HFFc6 (cell line): ENCODE results near the gene OPA1. TPM values are rescaled to one million over a fixed set of nuclear protein-coding genes. Genes with fewer than 3 reads are reported as not detected.

Experiments used
- DNase-seq: peaks from one replicate; pipeline ENCODE4 v3.0.0-alpha.2; 2018
- H3K27ac Mint-ChIP-seq: 2 replicates; pipeline ENCODE4 v1.8.0; 2020; ENCODE audit warnings: mild to moderate bottlenecking, mixed read lengths
- H3K27me3 Mint-ChIP-seq: 2 replicates; pipeline ENCODE4 v1.8.0; 2021; ENCODE audit warnings: mild to moderate bottlenecking, moderate library complexity, mixed read lengths; ENCODE audit not compliant: insufficient read depth
- H3K36me3 Mint-ChIP-seq: 2 replicates; pipeline ENCODE4 v1.8.0; 2021; ENCODE audit warnings: low read depth, mixed read lengths
- H3K4me1 Mint-ChIP-seq: 2 replicates; pipeline ENCODE4 v1.8.0; 2020; ENCODE audit warnings: low read depth, mixed read lengths
- H3K4me3 Mint-ChIP-seq: 2 replicates; pipeline ENCODE4 v1.8.0; 2020; ENCODE audit warnings: mild to moderate bottlenecking, moderate library complexity, mixed read lengths
- H3K9me3 Mint-ChIP-seq: 2 replicates; pipeline ENCODE4 v1.8.0; 2020; ENCODE audit warnings: mild to moderate bottlenecking, mixed read lengths
- total RNA-seq, 6 experiments: library from RNA; stranded (reverse); fragmentation: NEBNext Ultra II Directional; extraction: Animal tissue kit (Norgen Biotek cat#: 25700); gene quantifications; 2 replicates in 1 of 6; 3 replicates in 5 of 6; pipeline ENCODE4 v1.2.3, GENCODE V29; 2021
- TF ChIP-seq, protein P1 (sequence below): fragments of 200-600 bp; sonication (generic); IDR thresholded peaks from 2 replicates; pipeline ENCODE4 v1.5.0; 2021; ENCODE audit warnings: antibody characterized with exemption, mild to moderate bottlenecking

Gene OPA1
- total RNA-seq, 6 experiments from 2014 or later: 55.7 to 69.0 (median 64.9) TPM

DNA sequence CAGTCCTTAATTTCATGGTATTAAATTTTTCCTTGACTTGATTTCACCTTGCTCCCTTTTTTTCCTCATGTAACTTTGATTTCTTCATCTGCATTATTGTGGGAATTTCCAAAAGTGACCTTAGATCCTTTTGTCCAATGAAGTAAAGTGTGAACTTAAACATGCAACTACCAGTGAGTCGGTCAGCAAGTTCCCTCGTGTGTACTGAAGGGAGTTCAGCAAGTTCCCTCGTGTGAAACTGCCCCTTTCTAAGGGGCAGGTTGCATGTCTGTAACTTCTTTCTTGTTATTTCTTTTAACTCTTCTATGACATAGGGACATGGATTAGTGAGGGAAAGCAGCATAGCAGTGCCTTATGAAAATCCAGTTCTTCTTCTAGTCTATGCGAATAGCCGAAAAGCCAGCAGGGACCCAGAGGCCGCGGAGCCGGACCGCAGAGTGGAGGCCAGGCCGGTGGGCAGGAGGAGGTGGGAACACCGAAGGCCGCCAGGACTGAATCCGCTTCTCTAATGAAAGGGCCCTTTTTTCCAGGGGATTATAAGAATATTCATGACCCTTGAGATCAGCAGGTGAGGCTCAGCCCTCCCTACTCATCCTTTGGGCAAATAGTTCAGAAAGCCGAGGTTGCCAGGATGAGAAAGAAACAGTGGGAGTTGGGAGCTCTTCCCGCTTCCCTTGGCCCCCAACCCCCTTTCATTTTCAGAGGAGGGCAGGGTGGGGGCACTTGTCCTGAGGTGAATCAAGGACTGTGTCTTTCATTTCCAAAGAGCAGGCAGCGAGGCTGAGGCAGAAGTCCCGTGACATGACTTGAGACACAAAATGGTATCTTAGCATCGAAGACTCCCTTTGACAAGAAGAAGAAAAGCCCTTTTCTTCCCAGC lies 117.5 kb downstream of the OPA1 start:
- no peaks in the 10 kb centered on the region; the same call in 1 of the 2 replicates for H3K27me3 Mint-ChIP-seq
- peaks cover 23% of the 10 kb centered on the region for H3K9me3 Mint-ChIP-seq
- TF ChIP-seq, protein P1, sequence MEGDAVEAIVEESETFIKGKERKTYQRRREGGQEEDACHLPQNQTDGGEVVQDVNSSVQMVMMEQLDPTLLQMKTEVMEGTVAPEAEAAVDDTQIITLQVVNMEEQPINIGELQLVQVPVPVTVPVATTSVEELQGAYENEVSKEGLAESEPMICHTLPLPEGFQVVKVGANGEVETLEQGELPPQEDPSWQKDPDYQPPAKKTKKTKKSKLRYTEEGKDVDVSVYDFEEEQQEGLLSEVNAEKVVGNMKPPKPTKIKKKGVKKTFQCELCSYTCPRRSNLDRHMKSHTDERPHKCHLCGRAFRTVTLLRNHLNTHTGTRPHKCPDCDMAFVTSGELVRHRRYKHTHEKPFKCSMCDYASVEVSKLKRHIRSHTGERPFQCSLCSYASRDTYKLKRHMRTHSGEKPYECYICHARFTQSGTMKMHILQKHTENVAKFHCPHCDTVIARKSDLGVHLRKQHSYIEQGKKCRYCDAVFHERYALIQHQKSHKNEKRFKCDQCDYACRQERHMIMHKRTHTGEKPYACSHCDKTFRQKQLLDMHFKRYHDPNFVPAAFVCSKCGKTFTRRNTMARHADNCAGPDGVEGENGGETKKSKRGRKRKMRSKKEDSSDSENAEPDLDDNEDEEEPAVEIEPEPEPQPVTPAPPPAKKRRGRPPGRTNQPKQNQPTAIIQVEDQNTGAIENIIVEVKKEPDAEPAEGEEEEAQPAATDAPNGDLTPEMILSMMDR: no peak
- H3K4me3 Mint-ChIP-seq: no peak overlapping the region
- H3K27ac Mint-ChIP-seq: no peak overlapping the region
- H3K36me3 Mint-ChIP-seq: peaks cover 11% of the 10 kb centered on the region
- no peaks in the 10 kb centered on the region for H3K4me1 Mint-ChIP-seq
- DNase-seq: no peak

DNA sequence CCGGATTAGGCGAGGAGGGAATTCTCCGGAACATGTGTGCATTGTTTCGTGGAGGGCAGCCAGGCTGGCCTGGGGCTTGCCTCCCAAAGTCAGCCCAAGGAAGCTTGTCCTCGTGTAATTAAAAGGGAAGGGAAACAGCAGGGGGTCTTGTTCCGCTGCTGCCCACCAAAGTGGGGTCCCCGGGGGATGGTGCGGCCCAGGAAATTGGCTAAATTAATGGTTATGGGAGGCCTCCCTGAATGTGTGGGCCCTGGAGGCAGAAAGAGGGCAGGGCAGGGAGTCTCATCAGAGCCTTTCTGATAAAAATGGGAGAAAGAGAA lies 118.1 kb downstream of the OPA1 start:
- peaks cover 16% of the 10 kb centered on the region for H3K36me3 Mint-ChIP-seq
- no peak for DNase-seq
- no peak overlapping the region for H3K4me3 Mint-ChIP-seq
- H3K27me3 Mint-ChIP-seq: no peaks in the 10 kb centered on the region; the same call in 1 of the 2 replicates
- peaks cover 24% of the 10 kb centered on the region for H3K9me3 Mint-ChIP-seq
- H3K4me1 Mint-ChIP-seq: no peaks in the 10 kb centered on the region
- TF ChIP-seq, protein P1: no peak
- H3K27ac Mint-ChIP-seq: no peak overlapping the region

DNA sequence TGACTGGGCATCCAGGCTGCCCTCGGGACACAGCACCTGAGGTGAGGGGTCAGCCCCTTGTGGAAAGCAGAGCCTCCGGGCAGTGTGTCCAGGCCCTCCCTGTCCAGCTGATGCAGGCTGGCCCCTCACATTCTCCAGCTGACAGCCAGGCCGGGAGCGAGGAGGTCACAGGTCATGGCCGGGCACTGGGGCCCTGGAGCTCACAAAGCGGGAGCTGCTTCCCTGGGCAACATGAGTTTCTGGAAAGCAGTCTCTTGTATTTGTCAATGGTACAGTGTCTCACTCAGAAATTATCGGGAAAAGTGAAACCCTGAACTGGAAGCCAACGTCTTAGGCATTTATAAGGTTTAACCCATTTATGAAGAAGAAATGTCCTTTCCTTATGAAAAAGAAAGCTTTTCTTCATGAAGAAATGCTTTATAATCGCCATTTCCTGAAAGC lies 118.5 kb downstream of the OPA1 start:
- no peak for DNase-seq
- Mint-ChIP-seq H3K4me3 (no peak overlapping the region), H3K27me3 (no peaks in the 10 kb centered on the region; the same call in 1 of the 2 replicates), H3K9me3 (peaks cover 24% of the 10 kb centered on the region), H3K27ac (no peak overlapping the region), H3K36me3 (peaks cover 16% of the 10 kb centered on the region), H3K4me1 (no peaks in the 10 kb centered on the region)
- TF ChIP-seq, protein P1: no peak

DNA sequence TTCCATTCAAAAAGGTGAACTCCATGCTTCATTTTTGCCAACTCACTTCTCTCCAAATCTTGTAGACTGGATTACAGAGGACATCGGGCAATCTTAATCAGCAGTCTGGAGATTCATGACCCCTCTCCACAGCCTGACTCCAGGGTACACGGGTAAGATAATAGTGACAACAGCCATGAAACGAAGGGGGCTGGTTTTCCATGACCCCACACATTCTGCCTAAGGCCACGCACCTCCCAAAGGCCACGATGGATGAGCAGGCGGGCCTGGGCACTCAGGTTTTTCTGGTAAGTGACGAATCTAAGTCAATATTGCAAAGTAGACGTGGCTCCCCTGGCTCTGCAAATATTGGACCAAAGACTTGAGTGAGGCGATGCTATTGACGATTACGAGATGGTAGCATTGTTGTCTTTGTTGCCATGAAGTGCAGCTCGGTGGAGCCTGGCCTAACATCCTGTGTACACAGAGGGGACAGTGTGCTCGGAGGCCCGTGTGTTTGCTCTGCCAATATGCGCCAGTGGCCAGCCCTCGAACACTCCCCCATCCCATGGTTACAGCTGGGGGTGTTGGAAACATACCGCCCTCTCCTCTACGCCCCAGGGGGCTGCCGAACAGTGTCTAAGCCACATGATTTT lies 119.1 kb downstream of the OPA1 start:
- Mint-ChIP-seq H3K27me3 (no peaks in the 10 kb centered on the region; the same call in 1 of the 2 replicates), H3K4me3 (no peak overlapping the region), H3K9me3 (peaks cover 24% of the 10 kb centered on the region), H3K27ac (no peak overlapping the region), H3K36me3 (peaks cover 16% of the 10 kb centered on the region), H3K4me1 (no peaks in the 10 kb centered on the region)
- TF ChIP-seq, protein P1: no peak
- DNase-seq: no peak

DNA sequence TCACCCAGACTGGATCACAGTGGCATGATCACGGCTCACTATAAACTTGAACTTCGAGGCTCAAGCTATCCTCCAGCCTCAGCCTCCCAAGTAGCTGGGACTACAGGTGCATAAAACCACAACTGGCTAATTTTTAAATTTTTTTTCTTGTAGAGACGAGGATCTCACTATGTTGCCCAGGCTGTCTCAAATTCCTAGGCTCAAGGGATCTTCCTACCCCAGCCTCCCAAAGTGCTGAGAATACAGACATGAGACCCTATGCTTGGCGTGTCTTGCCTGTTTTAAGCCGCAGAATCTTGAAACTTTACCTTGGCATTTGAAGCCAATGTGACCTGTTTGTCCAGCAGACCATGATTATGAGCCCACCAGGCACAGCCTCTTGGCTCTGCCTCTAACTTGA lies 119.9 kb downstream of the OPA1 start:
- no peak overlapping the region for H3K27ac Mint-ChIP-seq
- no peaks in the 10 kb centered on the region for H3K4me1 Mint-ChIP-seq
- H3K4me3 Mint-ChIP-seq: no peak overlapping the region
- H3K9me3 Mint-ChIP-seq: peaks cover 24% of the 10 kb centered on the region
- peaks cover 16% of the 10 kb centered on the region for H3K36me3 Mint-ChIP-seq
- TF ChIP-seq, protein P1: no peak
- H3K27me3 Mint-ChIP-seq: no peaks in the 10 kb centered on the region; the same call in 1 of the 2 replicates
- no peak for DNase-seq
